RWPE1 (cell line): ENCODE data around the gene CSRP3.
A peak's percentile ranks its signal among the peaks of the same experiment; 100 is the strongest.

Experiments
- CTCF ChIA-PET: fragments of 350-600 bp; sonication (Branson Sonifier 250); formaldehyde crosslinking; extraction: SDS; loops from one replicate; lab custom pipeline; 2021; lab: Yijun Ruan, JAX
- POLR2A ChIA-PET: fragments of 400-600 bp; formaldehyde crosslinking; extraction: SDS; loops from one replicate; lab custom pipeline; 2020; ENCODE audit warnings: antibody characterized with exemption; ENCODE audit not compliant: low non-redundant PET; lab: Yijun Ruan, JAX
- DNase-seq: peaks from one replicate; pipeline ENCODE4 v3.0.0; 2012; ENCODE audit warnings: low spot score
- H3K27ac ChIP-seq: fragments of 450-650 bp; 2 replicates; pipeline ENCODE4 v1.5.1; 2017
- CTCF ChIP-seq: fragments of 450-650 bp; conservative IDR thresholded peaks from 2 replicates; pipeline ENCODE4 v1.5.1; 2017; ENCODE audit warnings: low read depth, mild to moderate bottlenecking

CSRP3 gene

GRCh38 chr11:19239039-19239438, 37.3 kb upstream of the CSRP3 start:
- TF ChIP-seq CTCF, result no peak
- DNase-seq, result no peak
- ChIA-PET POLR2A (no interaction called here), CTCF (interaction anchor here (0.8 kb wide), 1 partner anchor 307 kb away, joined by 3 read pairs; no protein-coding TSS in a partner anchor)
- no peak overlapping the region for H3K27ac ChIP-seq

DNA sequence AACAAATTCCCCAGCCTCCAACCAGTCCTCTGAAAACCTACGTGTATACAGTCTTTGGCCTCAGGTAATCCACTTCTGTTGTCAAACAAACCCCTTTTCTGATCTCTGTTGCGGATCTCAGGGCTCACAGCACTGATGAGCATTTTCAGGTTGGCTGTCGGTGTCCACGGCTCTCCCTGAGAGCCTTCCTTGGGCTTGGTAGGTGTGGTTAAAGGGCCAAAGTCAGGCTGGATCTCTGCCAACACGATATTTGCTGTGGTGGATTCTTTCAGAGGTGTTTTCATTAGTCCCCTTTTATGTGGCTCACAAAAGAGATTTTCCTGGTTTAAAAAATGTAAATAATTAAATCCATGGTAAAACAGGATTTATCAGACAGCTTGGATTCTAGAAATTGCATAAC, 36.0 kb upstream of the CSRP3 start:
- no peak overlapping the region for H3K27ac ChIP-seq
- no peak for TF ChIP-seq CTCF
- ChIA-PET CTCF (no interaction called here), POLR2A (no interaction called here)
- DNase-seq, result no peak

GRCh38 chr11:19237381-19237780, 35.6 kb upstream of the CSRP3 start:
- ChIA-PET POLR2A (no interaction called here), CTCF (interaction anchor here (0.6 kb wide), 1 partner anchor 831 kb away, joined by 3 read pairs; no protein-coding TSS in a partner anchor)
- H3K27ac ChIP-seq, result no peak overlapping the region
- DNase-seq, result no peak
- TF ChIP-seq CTCF, result no peak

DNA sequence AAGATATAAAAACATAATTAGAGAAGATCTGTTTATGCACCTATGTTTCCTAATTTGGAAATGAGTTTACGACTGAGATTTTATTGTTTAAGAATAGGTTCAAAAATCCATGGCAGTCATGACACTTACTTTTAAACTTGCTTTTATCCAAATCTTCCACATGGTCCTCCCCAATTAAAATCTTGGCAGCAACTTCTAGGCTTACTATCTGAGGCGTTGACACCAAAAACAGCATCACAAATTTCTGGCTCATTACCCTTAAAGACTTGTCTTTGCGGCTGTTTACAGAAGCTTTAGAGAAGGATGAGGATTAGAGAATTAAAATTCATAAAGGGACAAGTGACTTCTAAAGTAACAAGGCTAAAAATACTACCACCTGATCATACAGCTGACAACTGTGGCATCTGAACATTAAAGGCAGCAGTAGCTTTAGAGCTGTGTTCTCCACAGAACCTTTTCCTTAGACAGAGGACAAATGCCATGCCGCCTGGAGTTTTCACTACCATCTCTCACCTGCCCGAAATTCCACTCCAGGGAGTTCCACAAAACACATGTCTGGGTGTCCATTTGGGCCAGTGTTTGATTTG, 32.5 kb upstream of the CSRP3 start:
- no peak for TF ChIP-seq CTCF
- POLR2A ChIA-PET, result interaction anchor here (0.6 kb wide), 1 partner anchor 23 kb away, joined by 8 read pairs; no protein-coding TSS in a partner anchor
- CTCF ChIA-PET, result interaction anchor here (0.6 kb wide), 1 partner anchor 461 kb away, joined by 4 read pairs; no protein-coding TSS in a partner anchor
- DNase-seq, result no peak
- H3K27ac ChIP-seq, result no peak overlapping the region

DNA sequence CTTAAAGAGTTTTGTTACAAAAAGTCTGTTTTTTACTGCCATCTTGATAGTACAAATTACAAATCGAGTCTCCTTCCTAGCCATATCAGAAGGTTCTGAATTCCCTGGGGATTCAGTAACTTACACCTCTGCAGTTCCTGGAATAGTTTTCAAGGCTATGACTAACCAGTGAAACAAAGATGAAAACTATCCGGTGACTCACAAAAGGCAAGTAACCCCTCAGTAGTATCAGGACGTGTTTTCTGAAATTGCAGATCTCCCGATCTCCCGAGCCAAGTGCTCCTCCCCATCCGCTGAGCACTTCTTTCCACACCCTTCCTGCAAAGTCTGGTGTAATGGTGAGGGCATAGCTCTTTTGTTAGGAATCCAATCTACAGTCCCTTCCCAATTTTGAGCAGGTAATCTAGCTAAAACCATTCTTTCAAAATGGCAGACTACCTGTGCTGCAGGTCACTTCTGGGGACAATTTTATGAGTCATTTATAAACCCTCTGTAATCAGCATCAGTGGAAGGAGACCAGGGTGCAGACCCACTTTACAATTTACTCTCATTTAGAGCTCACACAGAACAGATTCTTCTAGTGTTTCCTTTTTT, 31.2 kb upstream of the CSRP3 start:
- no peak for TF ChIP-seq CTCF
- ChIA-PET POLR2A (no interaction called here), CTCF (interaction anchor here (0.6 kb wide), 1 partner anchor 162 kb away, joined by 3 read pairs; no protein-coding TSS in a partner anchor)
- peak; percentile 78 for DNase-seq
- H3K27ac ChIP-seq, result peak overlapping the region; percentile 83

DNA sequence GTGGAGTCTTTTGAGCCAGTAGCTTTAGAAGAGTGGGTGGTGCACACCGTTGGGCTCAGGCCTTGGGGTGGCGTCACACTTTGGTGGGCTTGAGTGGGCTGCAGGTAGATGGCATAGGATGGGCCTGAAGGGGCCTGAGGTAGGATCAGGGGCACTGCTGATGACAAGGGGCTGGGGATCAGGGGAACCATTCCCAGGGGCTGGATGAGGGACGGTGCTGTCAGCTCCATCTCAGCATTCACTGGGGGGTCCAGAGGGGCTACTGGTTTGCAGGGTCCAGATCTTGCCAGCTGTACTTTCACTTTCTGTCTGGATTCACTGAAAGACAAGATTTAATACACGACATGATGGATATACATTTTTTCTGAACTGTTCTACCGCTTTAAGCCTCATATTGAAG, 27.9 kb upstream of the CSRP3 start:
- ChIA-PET POLR2A (no interaction called here), CTCF (interaction anchor here (0.6 kb wide), 1 partner anchor 153 kb away, joined by 4 read pairs; no protein-coding TSS in a partner anchor)
- peak overlapping the region; percentile 48 for H3K27ac ChIP-seq
- DNase-seq, result no peak
- TF ChIP-seq CTCF, result no peak
